Neuronal stem cell (in vitro differentiated cells): Measurements from ENCODE around the gene SDHD.
A peak's percentile ranks its signal among the peaks of the same experiment; 100 is the strongest.
"Not testable (repeated sequence)": the region's sequence is repeated elsewhere in the genome, so short reads cannot be mapped to it uniquely, and the experiment has no call there.

ENCODE experiments used
- DNase-seq: peaks from one replicate; pipeline ENCODE4 v3.0.0-alpha.2; 2013; ENCODE audit warnings: low spot score
- H2AFZ ChIP-seq: one replicate; pipeline ENCODE4 v1.6.1; 2013; ENCODE audit warnings: mild to moderate bottlenecking, low read length, inconsistent platforms
- H2AK5ac ChIP-seq: 2 replicates; pipeline ENCODE4 v1.6.1; 2013; ENCODE audit warnings: low read depth, mild to moderate bottlenecking, inconsistent platforms, low read length, moderate library complexity, mixed read lengths
- H2BK120ac ChIP-seq: 2 replicates; pipeline ENCODE4 v1.6.1; 2013; ENCODE audit warnings: low read depth, mild to moderate bottlenecking, inconsistent platforms, low read length, moderate library complexity, mixed read lengths
- H2BK12ac ChIP-seq: one replicate; pipeline ENCODE4 v1.6.1; 2013; ENCODE audit warnings: low read length, inconsistent platforms
- H2BK15ac ChIP-seq: 2 replicates; pipeline ENCODE4 v1.6.1; 2013; ENCODE audit warnings: mild to moderate bottlenecking, low read length, inconsistent platforms, mixed read lengths
- H2BK5ac ChIP-seq: one replicate; pipeline ENCODE4 v1.6.1; 2013; ENCODE audit warnings: inconsistent platforms, mild to moderate bottlenecking, low read length, moderate library complexity
- H3K14ac ChIP-seq: one replicate; pipeline ENCODE4 v1.6.1; 2013; ENCODE audit warnings: low read length, inconsistent platforms
- H3K18ac ChIP-seq: 2 replicates; pipeline ENCODE4 v1.6.1; 2013; ENCODE audit warnings: low read length, inconsistent platforms
- H3K23ac ChIP-seq: 2 replicates; pipeline ENCODE4 v1.6.1; 2013; ENCODE audit warnings: low read depth, mild to moderate bottlenecking, mixed read lengths, low read length, inconsistent platforms; ENCODE audit not compliant: poor library complexity
- H3K27ac ChIP-seq: replicated peaks from 3 replicates; pipeline ENCODE4 v1.5.1; 2013; ENCODE audit warnings: low read length, inconsistent platforms
- H3K27me3 ChIP-seq, 3 experiments: 2 replicates each; pipeline ENCODE4 v1.6.1; 2013; ENCODE audit warnings: low read length in 3 of 3, mild to moderate bottlenecking in 2 of 3, inconsistent platforms in 1 of 3, low read depth in 1 of 3, mixed read lengths in 1 of 3, moderate library complexity in 1 of 3; ENCODE audit not compliant: control insufficient read depth in 3 of 3, insufficient read depth in 3 of 3
- H3K36me3 ChIP-seq, 2 donors: replicated peaks in 1 of 2; 2 replicates each; pipeline ENCODE4 v1.6.1; 2013; ENCODE audit warnings: low read length in 2 of 2; ENCODE audit not compliant: control insufficient read depth in 2 of 2, insufficient read depth in 2 of 2
- H3K4ac ChIP-seq: 2 replicates; pipeline ENCODE4 v1.6.1; 2013; ENCODE audit warnings: inconsistent platforms, mild to moderate bottlenecking, low read length, moderate library complexity
- H3K4me1 ChIP-seq, 2 donors: 1 replicate in 1 of 2; 2 replicates in 1 of 2; pipeline ENCODE4 v1.6.1; 2013; ENCODE audit warnings: low read length in 2 of 2, low read depth in 1 of 2; ENCODE audit not compliant: control insufficient read depth in 2 of 2, insufficient read depth in 1 of 2
- H3K4me2 ChIP-seq: one replicate; pipeline ENCODE4 v1.6.1; 2013; ENCODE audit warnings: mild to moderate bottlenecking, low read length, inconsistent platforms; ENCODE audit not compliant: insufficient read depth, poor library complexity, severe bottlenecking
- H3K4me3 ChIP-seq, 2 donors: 2 replicates each; pipeline ENCODE4 v1.5.1; 2013; ENCODE audit warnings: low read length in 2 of 2, mild to moderate bottlenecking in 2 of 2, inconsistent platforms in 1 of 2, moderate library complexity in 1 of 2
- H3K79me1 ChIP-seq: one replicate; pipeline ENCODE4 v1.6.1; 2013; ENCODE audit warnings: low read depth, mild to moderate bottlenecking, inconsistent platforms, low read length, moderate library complexity
- H3K9ac ChIP-seq: one replicate; pipeline ENCODE4 v1.6.1; 2013; ENCODE audit warnings: mild to moderate bottlenecking, low read depth, low read length, inconsistent platforms; ENCODE audit not compliant: poor library complexity
- H3K9me3 ChIP-seq, 2 donors: replicated peaks in 1 of 2; 2 replicates each; pipeline versions ENCODE3 to v1.6.1; 2013; ENCODE audit warnings: low read length in 2 of 2, mild to moderate bottlenecking in 2 of 2, inconsistent platforms in 1 of 2, low read depth in 1 of 2, mixed read lengths in 1 of 2, moderate library complexity in 1 of 2; ENCODE audit not compliant: control insufficient read depth in 2 of 2, insufficient read depth in 1 of 2
- H4K8ac ChIP-seq: one replicate; pipeline ENCODE4 v1.6.1; 2013; ENCODE audit warnings: low read depth, mild to moderate bottlenecking, inconsistent platforms, low read length, moderate library complexity
- H4K91ac ChIP-seq: one replicate; pipeline ENCODE4 v1.6.1; 2013; ENCODE audit warnings: low read length, low read depth, mild to moderate bottlenecking, inconsistent platforms; ENCODE audit not compliant: poor library complexity
- WGBS, 2 donors: extraction: QIAGEN DNeasy Blood & Tissue Kit; methylation state at CpG; one replicate each; pipeline ENCODE4 v1.1.7; 2013; ENCODE audit warnings: missing lambda C conversion rate in 2 of 2, mixed read lengths in 1 of 2; ENCODE audit not compliant: insufficient read length in 2 of 2, insufficient replicate concordance in 1 of 2; ENCODE audit errors: extremely low coverage in 2 of 2; 5-methylcytosine and 5-hydroxymethylcytosine counted together

Gene SDHD

DNA sequence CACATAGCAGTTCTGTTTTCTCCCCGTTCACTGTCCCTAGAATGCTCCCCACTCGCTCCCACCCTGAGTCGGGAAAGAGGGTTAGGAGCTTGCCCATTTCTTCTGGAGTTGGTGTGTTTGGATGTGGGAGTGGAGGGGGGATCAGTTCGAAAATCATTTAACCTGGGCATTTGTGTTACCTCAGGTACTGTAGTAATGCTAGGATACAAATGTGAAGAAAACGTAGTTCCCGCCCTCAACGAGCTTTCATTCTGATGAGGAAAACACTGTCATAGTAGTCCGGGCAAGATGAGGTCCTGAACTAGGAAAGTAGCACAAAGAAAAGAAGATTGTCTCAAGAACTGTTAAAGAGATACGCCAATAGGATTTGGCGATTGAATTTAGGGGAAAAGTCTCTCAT lies 539 bp downstream of the SDHD start:
- Histone ChIP-seq H3K18ac (no peak overlapping the region), H3K9me3 (no peaks in the 10 kb centered on the region), H3K23ac (no peak overlapping the region), H2AFZ (peak overlapping the region; percentile 87), H2BK12ac (no peak overlapping the region), H3K14ac (no peak overlapping the region), H4K91ac (no peak overlapping the region), H4K8ac (no peak overlapping the region), H3K9ac (no peak overlapping the region), H3K4me3 (peak overlapping the region; percentile 87 to 91), H2BK5ac (no peak overlapping the region), H3K27me3 (no peaks in the 10 kb centered on the region), H2BK15ac (no peak overlapping the region), H3K4me1 (peaks cover 0 to 6% of the 10 kb centered on the region in 2 donors), H3K36me3 (peaks cover 21 to 80% of the 10 kb centered on the region in 2 donors), H3K4ac (no peak overlapping the region), H2BK120ac (no peak overlapping the region), H3K27ac (no peak overlapping the region), H3K4me2 (peak overlapping the region; percentile 77), H2AK5ac (no peak overlapping the region), H3K79me1 (peaks cover 5% of the 10 kb centered on the region)
- no peak for DNase-seq
- no CpG with 5 or more reads among the region's 10 CpGs for WGBS, 2 donors

DNA sequence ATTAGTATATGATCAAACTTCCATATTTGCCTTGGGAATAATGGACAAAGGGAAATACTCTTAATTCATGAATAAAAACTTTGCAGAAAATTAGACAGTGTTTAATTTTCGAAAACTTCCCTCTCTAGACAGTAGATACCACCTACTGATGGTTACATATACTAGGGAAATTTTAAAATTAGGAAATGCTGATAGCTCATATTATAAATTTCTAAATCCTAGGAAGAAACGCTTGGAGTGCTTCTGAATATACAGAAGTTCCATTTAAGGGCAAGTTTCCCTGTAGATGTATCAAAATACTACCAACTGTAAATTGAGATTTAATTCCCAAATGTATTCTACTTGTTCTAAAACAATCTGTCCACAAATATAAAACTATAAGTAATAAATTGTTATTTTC lies 8.6 kb downstream of the SDHD start:
- H3K9ac ChIP-seq, H2BK120ac ChIP-seq, H3K9me3 ChIP-seq, H3K4me3 ChIP-seq, H2BK15ac ChIP-seq, H3K27me3 ChIP-seq, H3K4me1 ChIP-seq, H3K23ac ChIP-seq, H2AK5ac ChIP-seq, H4K8ac ChIP-seq, H2AFZ ChIP-seq, H3K18ac ChIP-seq, H2BK12ac ChIP-seq, H3K27ac ChIP-seq, H2BK5ac ChIP-seq, H4K91ac ChIP-seq, DNase-seq, H3K4me2 ChIP-seq, H3K4ac ChIP-seq, H3K14ac ChIP-seq, H3K79me1 ChIP-seq: not testable (repeated sequence)
- WGBS, 2 donors, result no CpG with 5 or more reads among the region's 2 CpGs
- peaks cover 12 to 65% of the 10 kb centered on the region in 2 donors for H3K36me3 ChIP-seq

GRCh38 chr11:112096194-112096593 lies 9.5 kb downstream of the SDHD start:
- Histone ChIP-seq H3K4ac (no peak overlapping the region), H3K14ac (no peak overlapping the region), H3K27ac (no peak overlapping the region), H4K91ac (no peak overlapping the region), H2AFZ (no peak overlapping the region), H2BK5ac (no peak overlapping the region), H3K18ac (no peak overlapping the region), H3K23ac (no peak overlapping the region), H3K4me2 (no peak overlapping the region), H2BK12ac (no peak overlapping the region), H3K79me1 (no peaks in the 10 kb centered on the region), H3K36me3 (peaks cover 10 to 56% of the 10 kb centered on the region in 2 donors), H3K27me3 (no peaks in the 10 kb centered on the region), H4K8ac (no peak overlapping the region), H3K4me3 (no peak overlapping the region), H3K4me1 (no peaks in the 10 kb centered on the region), H2BK15ac (no peak overlapping the region), H2AK5ac (no peak overlapping the region), H3K9ac (no peak overlapping the region), H3K9me3 (no peaks in the 10 kb centered on the region), H2BK120ac (no peak overlapping the region)
- no peak for DNase-seq

GRCh38 chr11:112097734-112098528 lies 11.3 kb downstream of the SDHD start:
- no peaks in the 10 kb centered on the region for H3K27me3 ChIP-seq
- no peak overlapping the region for H4K91ac ChIP-seq
- no peaks in the 10 kb centered on the region for H3K4me1 ChIP-seq
- no peaks in the 10 kb centered on the region for H3K9me3 ChIP-seq
- no peak overlapping the region for H2AFZ ChIP-seq
- H3K23ac ChIP-seq, result no peak overlapping the region
- no peaks in the 10 kb centered on the region for H3K79me1 ChIP-seq
- H3K9ac ChIP-seq, result no peak overlapping the region
- no peak overlapping the region for H2BK12ac ChIP-seq
- H2BK120ac ChIP-seq, result no peak overlapping the region
- no peak overlapping the region for H3K4me3 ChIP-seq
- no peak overlapping the region for H2BK5ac ChIP-seq
- H2AK5ac ChIP-seq, result no peak overlapping the region
- no peak overlapping the region for H4K8ac ChIP-seq
- no peak overlapping the region for H2BK15ac ChIP-seq
- WGBS, 2 donors, result no CpG with 5 or more reads among the region's 11 CpGs
- no peak overlapping the region for H3K14ac ChIP-seq
- H3K27ac ChIP-seq, result no peak overlapping the region
- peaks cover 1 to 39% of the 10 kb centered on the region in 2 donors for H3K36me3 ChIP-seq
- H3K18ac ChIP-seq, result no peak overlapping the region
- DNase-seq, result no peak
- no peak overlapping the region for H3K4ac ChIP-seq
- H3K4me2 ChIP-seq, result no peak overlapping the region
